HEK293T (cell line): Measurements from ENCODE around the gene SIPA1L3.

Source experiments
- CTCF ChIA-PET: fragments of 350-600 bp; formaldehyde crosslinking; extraction: SDS; loops from one replicate; lab custom pipeline; 2021; ENCODE audit warnings: antibody characterized with exemption, inconsistent platforms; lab: Yijun Ruan, JAX
- POLR2A ChIA-PET: fragments of 350-600 bp; formaldehyde crosslinking; extraction: SDS; loops from one replicate; lab custom pipeline; 2020; ENCODE audit warnings: antibody characterized with exemption, inconsistent platforms; lab: Yijun Ruan, JAX
- DNase-seq: peaks from one replicate; pipeline ENCODE4 v3.0.0; 2012; ENCODE audit warnings: mixed read lengths; ENCODE audit errors: extremely low spot score
- ARNT ChIP-seq: fragments of 450-650 bp; IDR thresholded peaks from 2 replicates; pipeline ENCODE4 v1.6.1; 2017; ENCODE audit warnings: mild to moderate bottlenecking
- BHLHE40 ChIP-seq: fragments of 450-650 bp; IDR thresholded peaks from 2 replicates; pipeline ENCODE4 v1.6.1; 2016; ENCODE audit warnings: mild to moderate bottlenecking, moderate library complexity, borderline replicate concordance
- CTBP1 ChIP-seq: fragments of 450-650 bp; IDR thresholded peaks from 2 replicates; pipeline ENCODE4 v1.6.1; 2016; ENCODE audit warnings: borderline replicate concordance
- ELF4 ChIP-seq: fragments of 450-650 bp; IDR thresholded peaks from 2 replicates; pipeline ENCODE4 v1.6.1; 2017; ENCODE audit warnings: antibody characterized with exemption
- FOXA1 ChIP-seq: fragments of 450-650 bp; IDR thresholded peaks from 2 replicates; pipeline ENCODE4 v1.6.1; 2016; ENCODE audit warnings: mild to moderate bottlenecking
- FOXK2 ChIP-seq: fragments of 450-650 bp; IDR thresholded peaks from 2 replicates; pipeline ENCODE4 v1.6.1; 2016; ENCODE audit warnings: mild to moderate bottlenecking
- FOXM1 ChIP-seq: fragments of 450-650 bp; IDR thresholded peaks from 2 replicates; pipeline ENCODE4 v1.6.1; 2017; ENCODE audit warnings: mild to moderate bottlenecking, borderline replicate concordance
- HDGF ChIP-seq: fragments of 450-650 bp; IDR thresholded peaks from 2 replicates; pipeline ENCODE4 v1.6.1; 2017; ENCODE audit warnings: antibody characterized with exemption, borderline replicate concordance
- L3MBTL2 ChIP-seq: fragments of 450-650 bp; conservative IDR thresholded peaks from 2 replicates; pipeline ENCODE4 v1.6.1; 2016; ENCODE audit warnings: mild to moderate bottlenecking
- LEF1 ChIP-seq: fragments of 450-650 bp; IDR thresholded peaks from 2 replicates; pipeline ENCODE4 v1.6.1; 2017; ENCODE audit warnings: mild to moderate bottlenecking, borderline replicate concordance
- NFRKB ChIP-seq: fragments of 450-650 bp; IDR thresholded peaks from 2 replicates; pipeline ENCODE4 v1.6.1; 2016; ENCODE audit warnings: mild to moderate bottlenecking, moderate library complexity
- PKNOX1 ChIP-seq: fragments of 450-650 bp; IDR thresholded peaks from 2 replicates; pipeline ENCODE4 v1.6.1; 2016
- SP1 ChIP-seq: fragments of 450-650 bp; IDR thresholded peaks from 2 replicates; pipeline ENCODE4 v1.6.1; 2017
- SUZ12 ChIP-seq: fragments of 450-650 bp; IDR thresholded peaks from 2 replicates; pipeline ENCODE4 v1.6.1; 2016; ENCODE audit warnings: mild to moderate bottlenecking
- TARDBP ChIP-seq: fragments of 450-650 bp; IDR thresholded peaks from 2 replicates; pipeline ENCODE4 v1.6.1; 2016
- ZNF384 ChIP-seq: fragments of 450-650 bp; IDR thresholded peaks from 2 replicates; pipeline ENCODE4 v1.6.1; 2016

Gene SIPA1L3

GRCh38 chr19:38042132-38042531 is 135.1 kb downstream of the SIPA1L3 start:
- POLR2A ChIA-PET, result interaction anchor here (1.2 kb wide), 1 partner anchor 38 kb away, joined by 4 read pairs; no protein-coding TSS in a partner anchor
- TF ChIP-seq FOXA1 (no peak), ZNF384 (no peak), CTBP1 (no peak), FOXM1 (no peak), PKNOX1 (no peak), ELF4 (no peak), SP1 (no peak), L3MBTL2 (no peak), SUZ12 (no peak), BHLHE40 (no peak), TARDBP (no peak), LEF1 (no peak)
- CTCF ChIA-PET, result no interaction called here
- no peak for DNase-seq

GRCh38 chr19:38043649-38044144 is 136.7 kb downstream of the SIPA1L3 start:
- no peak for TF ChIP-seq ARNT
- no peak for TF ChIP-seq FOXM1
- no peak for TF ChIP-seq LEF1
- no peak for TF ChIP-seq FOXA1
- TF ChIP-seq SP1, result no peak
- TF ChIP-seq HDGF, result no peak
- TF ChIP-seq PKNOX1, result no peak
- no peak for TF ChIP-seq L3MBTL2
- TF ChIP-seq SUZ12, result no peak
- no peak for TF ChIP-seq NFRKB
- no peak for TF ChIP-seq FOXK2
- no peak for TF ChIP-seq TARDBP
- TF ChIP-seq BHLHE40, result no peak
- TF ChIP-seq ZNF384, result no peak
- no peak for TF ChIP-seq CTBP1
- no peak for TF ChIP-seq ELF4
- ChIA-PET POLR2A (no interaction called here), CTCF (no interaction called here)
- no peak for DNase-seq

- ChIA-PET CTCF (no interaction called here), POLR2A (no interaction called here)
- no peak for DNase-seq
- TF ChIP-seq ELF4, result no peak
- no peak for TF ChIP-seq FOXM1
- no peak for TF ChIP-seq ARNT
- TF ChIP-seq NFRKB, result no peak
- no peak for TF ChIP-seq FOXA1
- no peak for TF ChIP-seq CTBP1
- no peak for TF ChIP-seq BHLHE40
- TF ChIP-seq PKNOX1, result no peak
- no peak for TF ChIP-seq TARDBP
- no peak for TF ChIP-seq SUZ12
- TF ChIP-seq LEF1, result no peak
- no peak for TF ChIP-seq ZNF384
- no peak for TF ChIP-seq L3MBTL2
Observed at GRCh38 chr19:38044267-38045111, 137.5 kb downstream of the SIPA1L3 start.

GRCh38 chr19:38045554-38046253 is 138.7 kb downstream of the SIPA1L3 start:
- TF ChIP-seq SP1 (no peak), FOXM1 (no peak), PKNOX1 (no peak), HDGF (no peak), TARDBP (no peak), NFRKB (no peak), FOXK2 (no peak), LEF1 (no peak), SUZ12 (no peak), ARNT (no peak), L3MBTL2 (no peak)
- DNase-seq, result no peak
- CTCF ChIA-PET, result no interaction called here
- POLR2A ChIA-PET, result interaction anchor here (0.6 kb wide), 1 partner anchor 41 kb away, joined by 3 read pairs; no protein-coding TSS in a partner anchor
